ENCODE measurements around the gene NCKAP5.

Gene NCKAP5

DNA sequence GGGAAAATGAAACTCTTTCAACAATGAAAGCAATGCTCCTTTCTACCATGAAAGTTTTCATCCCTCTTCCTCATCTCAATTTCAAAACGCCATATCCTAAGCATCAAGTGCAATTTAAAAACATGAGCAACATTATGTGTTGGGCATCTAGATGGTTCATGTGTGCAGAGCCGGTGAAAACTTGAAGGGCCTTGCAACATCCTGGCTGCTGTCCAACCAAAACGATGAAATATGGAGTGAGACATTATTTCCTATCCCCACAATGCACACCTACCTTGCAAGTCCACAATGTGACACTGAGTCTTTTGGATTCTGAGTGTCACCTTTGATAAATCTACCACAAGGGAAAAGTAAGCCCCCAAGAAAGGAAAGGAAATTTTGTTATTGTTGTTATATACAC lies 110.0 kb downstream of the NCKAP5 start:
- no peak for DNase-seq (ENCODE audit: low read depth)

- no peak for DNase-seq (ENCODE audit: low read depth)
Observed at GRCh38 chr2:133457861-133458260, 110.4 kb downstream of the NCKAP5 start.

- DNase-seq (ENCODE audit: low read depth): no peak
Observed at GRCh38 chr2:133456971-133457370, 111.3 kb downstream of the NCKAP5 start.

GRCh38 chr2:133456156-133456555 lies 112.1 kb downstream of the NCKAP5 start:
- no peak for DNase-seq (ENCODE audit: low read depth)

DNA sequence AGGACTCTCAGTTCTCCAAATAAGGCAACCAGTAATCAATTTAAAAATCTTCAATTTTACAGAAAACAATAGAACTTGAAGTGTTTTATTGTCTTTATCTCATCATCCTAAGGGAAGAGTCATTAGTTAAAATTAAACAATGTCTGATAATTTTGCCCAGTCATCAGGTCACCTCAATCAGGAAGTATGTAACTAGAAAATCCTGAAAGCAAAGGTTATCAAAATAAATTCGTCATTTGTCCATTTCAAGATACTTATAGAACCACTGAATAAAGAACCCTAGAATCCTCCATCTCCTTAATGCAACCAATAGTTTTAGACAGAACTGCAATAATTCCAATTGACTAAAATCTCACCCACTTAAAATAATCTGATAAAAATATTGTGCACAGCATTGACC lies 115.2 kb downstream of the NCKAP5 start:
- DNase-seq (ENCODE audit: low read depth): no peak

- no peak for DNase-seq (ENCODE audit: low read depth)
Observed at GRCh38 chr2:133452583-133452982, 115.7 kb downstream of the NCKAP5 start.

DNA sequence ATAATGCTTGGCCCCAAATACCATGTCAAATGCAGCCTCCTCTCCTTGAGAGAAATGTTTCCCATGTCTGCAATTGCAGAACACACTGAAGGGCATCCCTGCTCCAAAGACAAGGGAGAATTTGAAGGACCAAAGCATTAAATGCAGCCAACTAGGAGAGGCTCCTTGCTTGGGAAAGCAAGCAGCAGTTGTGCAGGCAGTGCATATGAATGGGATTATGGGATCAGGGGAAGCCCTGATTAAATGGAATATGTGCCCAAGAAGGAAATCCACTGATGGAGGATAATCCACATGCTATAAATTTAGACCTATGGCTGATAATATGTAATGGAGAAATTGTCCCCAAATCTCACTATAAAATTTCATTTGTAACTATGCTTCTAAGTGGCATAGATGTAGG lies 116.1 kb downstream of the NCKAP5 start:
- DNase-seq (ENCODE audit: low read depth): no peak

- DNase-seq (ENCODE audit: low read depth): no peak
Observed at GRCh38 chr2:133448195-133448594, 120.1 kb downstream of the NCKAP5 start.

GRCh38 chr2:133447303-133447702 lies 121.0 kb downstream of the NCKAP5 start:
- DNase-seq (ENCODE audit: low read depth): no peak

DNA sequence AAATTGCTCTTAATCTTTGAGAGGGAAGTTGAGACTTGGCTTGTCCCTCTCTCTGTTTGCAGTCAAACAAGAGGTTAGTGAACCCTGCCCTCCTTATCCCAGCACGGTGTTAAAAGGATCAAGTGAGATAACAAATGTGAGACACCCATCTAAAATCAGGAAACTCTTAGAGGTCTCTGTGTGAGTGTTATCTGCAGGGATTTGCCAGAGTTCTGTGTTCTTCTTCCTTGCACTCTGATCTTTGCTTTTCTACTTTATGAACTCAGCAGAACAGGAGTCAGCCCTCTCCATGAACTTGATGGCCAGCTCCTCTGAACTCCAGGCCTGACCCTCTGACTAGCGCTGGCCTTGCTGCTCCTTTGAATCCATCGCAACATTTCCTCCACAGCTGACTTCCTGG lies 123.8 kb downstream of the NCKAP5 start:
- no peak for DNase-seq (ENCODE audit: low read depth)

- no peak for DNase-seq (ENCODE audit: low read depth)
Observed at GRCh38 chr2:133442393-133442792, 125.9 kb downstream of the NCKAP5 start.

DNA sequence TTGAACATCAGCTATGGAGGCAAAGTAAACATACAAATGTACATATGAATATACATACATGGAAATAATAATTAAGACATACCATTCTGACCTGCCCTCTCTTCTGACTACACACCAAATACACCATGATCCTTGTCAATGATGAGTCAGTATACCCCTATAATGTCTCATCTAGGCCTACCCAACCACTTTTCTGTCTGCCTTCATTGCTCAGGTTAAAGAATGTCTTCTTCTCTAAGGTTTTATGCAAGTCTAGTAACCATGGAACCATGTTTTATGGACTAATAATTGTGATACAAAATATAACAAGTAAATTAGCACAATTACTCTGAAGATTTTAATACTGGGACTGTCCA lies 128.7 kb downstream of the NCKAP5 start:
- DNase-seq (ENCODE audit: low read depth): no peak

GRCh38 chr2:133438848-133439564 lies 129.3 kb downstream of the NCKAP5 start:
- DNase-seq (ENCODE audit: low read depth): no peak

DNA sequence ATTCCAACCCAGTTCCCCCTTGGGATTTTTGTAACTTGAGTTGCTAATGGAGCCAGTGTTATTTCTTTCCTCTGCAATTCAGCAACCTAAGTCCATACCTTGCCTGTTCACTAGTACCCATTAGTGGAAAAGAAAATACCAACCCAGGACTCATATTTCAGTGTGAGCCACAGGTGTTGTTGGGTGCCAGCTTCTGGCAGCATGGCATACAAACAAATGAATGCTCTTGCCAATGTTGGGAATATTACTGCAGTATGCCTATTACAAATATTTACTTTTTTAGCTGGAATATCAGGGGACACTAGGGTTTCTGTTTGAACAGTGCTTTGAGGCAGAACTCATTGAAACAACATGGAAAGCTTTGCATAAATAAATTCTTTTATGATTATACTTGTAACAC lies 130.2 kb downstream of the NCKAP5 start:
- no peak for DNase-seq (ENCODE audit: low read depth)

DNA sequence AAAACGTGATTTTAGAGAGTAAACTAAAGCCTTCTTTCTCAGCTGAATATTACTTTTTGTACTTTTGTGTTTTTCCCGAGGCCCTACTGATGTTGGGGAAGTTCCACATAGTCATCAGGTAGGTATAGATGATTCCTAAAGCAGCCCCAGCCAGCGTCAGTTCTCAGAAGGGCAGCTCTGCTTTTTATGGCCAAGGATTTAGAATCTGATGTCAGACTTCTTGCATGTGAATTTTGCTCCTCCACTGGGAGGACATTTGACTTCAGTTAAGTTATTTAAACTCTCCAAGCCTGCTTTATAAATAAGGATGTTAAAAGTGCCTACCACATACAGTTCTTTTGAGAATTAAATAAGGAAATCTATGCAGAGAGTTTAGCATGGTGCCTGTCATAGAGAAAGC lies 130.8 kb downstream of the NCKAP5 start:
- DNase-seq (ENCODE audit: low read depth): no peak

- DNase-seq (ENCODE audit: low read depth): no peak
Observed at GRCh38 chr2:133434959-133435668, 133.1 kb downstream of the NCKAP5 start.

GRCh38 chr2:133433455-133434451 lies 134.5 kb downstream of the NCKAP5 start:
- DNase-seq (ENCODE audit: low read depth): no peak

DNA sequence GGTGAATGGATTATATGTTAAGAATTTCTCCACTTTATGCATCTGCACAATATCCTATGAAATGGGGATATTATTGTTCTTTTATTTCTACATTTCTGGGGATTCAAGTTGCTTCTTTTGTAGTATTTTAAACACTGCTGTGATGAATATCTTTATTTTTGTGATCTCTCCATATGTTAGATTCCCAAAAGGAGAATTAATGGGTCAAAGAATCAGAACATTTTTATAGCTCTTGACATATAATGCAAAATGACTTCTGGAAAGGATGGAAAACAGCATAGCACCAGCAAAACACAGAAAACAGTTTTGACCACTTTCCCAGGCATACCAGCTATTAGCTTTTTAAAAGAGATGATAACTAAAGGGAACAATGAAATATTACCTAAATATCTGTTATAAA lies 135.5 kb downstream of the NCKAP5 start:
- no peak for DNase-seq (ENCODE audit: low read depth)

GRCh38 chr2:133431289-133431688 lies 137.0 kb downstream of the NCKAP5 start:
- DNase-seq (ENCODE audit: low read depth): no peak

DNA sequence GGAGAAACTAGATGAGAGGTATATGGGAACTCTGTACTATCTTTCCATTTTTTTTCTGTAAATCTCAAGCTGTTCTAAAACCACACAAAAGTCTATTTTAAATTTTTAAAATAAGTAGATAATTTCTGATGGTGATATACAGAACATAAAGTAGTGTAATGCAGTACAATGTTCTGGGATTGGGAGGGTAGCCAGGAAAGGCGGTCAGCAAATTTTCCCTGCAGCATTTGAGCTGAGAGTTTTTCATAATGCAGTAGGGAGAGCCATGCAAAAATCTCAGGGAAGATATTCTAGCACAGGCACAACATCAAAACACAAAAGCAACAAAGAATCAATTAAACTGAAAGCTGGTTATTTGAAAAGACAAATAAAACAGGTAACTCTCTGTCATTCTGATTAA lies 141.5 kb downstream of the NCKAP5 start:
- DNase-seq (ENCODE audit: low read depth): no peak

DNA sequence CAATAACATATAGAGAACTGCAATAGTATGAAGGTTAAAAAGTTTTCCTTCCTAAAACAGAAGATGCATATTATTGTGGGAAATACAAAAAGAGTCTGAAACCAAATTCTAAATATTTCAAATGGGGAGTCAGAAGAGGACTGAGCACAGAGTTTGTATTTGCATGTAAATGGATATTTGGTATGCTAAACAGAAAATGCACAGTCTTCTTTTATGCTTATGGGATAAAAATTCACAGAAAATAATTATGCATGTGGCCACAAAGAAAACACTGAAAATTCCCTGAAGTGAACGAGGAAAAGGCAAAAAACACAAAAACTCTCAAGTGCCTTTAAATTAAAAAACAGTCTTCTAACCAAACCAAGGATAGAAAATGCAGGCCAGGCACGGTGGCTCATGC lies 142.7 kb downstream of the NCKAP5 start:
- no peak for DNase-seq (ENCODE audit: low read depth)

DNA sequence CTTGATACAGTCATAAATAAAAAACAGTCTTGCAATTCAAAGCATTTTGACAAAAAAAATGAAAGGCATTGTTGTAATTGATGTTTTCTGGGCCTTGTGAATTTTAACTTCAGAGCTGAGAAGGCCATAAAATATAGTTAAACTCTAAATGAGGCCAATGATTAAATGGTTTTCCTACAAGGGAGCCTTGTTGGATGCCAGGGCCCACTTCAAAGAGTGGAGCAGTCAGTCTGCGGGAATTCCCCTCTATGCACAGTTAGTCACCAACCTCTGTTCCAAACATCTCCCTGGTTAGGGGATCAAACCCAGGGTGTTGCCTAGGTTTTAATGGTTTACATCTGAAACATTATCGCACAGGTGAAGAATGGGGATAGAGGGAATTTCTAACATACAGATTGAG lies 143.4 kb downstream of the NCKAP5 start:
- no peak for DNase-seq (ENCODE audit: low read depth)

- DNase-seq (ENCODE audit: low read depth): no peak
Observed at GRCh38 chr2:133422931-133423351, 145.3 kb downstream of the NCKAP5 start.
